Esophagus squamous epithelium (tissue), 4 donors: ENCODE data around the gene AHCTF1.

Experiments
- CTCF ChIP-seq, 6 experiments: fragments of 450-650 bp in 4 of 6; fragments of 200-600 bp in 2 of 6; sonication (generic) in 2 of 6; IDR thresholded peaks; one replicate each; pipeline ENCODE4 v1.5.1; 2016 to 2019; ENCODE audit warnings: antibody characterized with exemption in 6 of 6, mild to moderate bottlenecking in 4 of 6, moderate library complexity in 4 of 6
- POLR2A ChIP-seq, 4 donors: fragments of 450-650 bp; IDR thresholded peaks; one replicate each; pipeline ENCODE4 v1.6.1; 2017; ENCODE audit warnings: antibody characterized with exemption in 4 of 4, mild to moderate bottlenecking in 4 of 4, moderate library complexity in 3 of 4

GRCh38 chr1:246876431-246876830, 55.3 kb downstream of the AHCTF1 start:
- TF ChIP-seq CTCF (IDR thresholded peaks at IDR 0.05) (no peak), POLR2A (IDR thresholded peaks at IDR 0.05) (no peak)
